GM23338 (cell line): Measurements from ENCODE around the gene SH3PXD2B. TPM values are rescaled to one million over a fixed set of nuclear protein-coding genes. Genes with fewer than 3 reads are reported as not detected.

Source experiments
- ATAC-seq: fragments of 200-7000 bp; cut with Tn5 transposase; 3 replicates; pipeline ENCODE4 v1.9.1; 2020
- DNase-seq: peaks from one replicate; pipeline ENCODE4 v3.0.0-alpha.2; 2015; ENCODE audit warnings: low spot score
- H2AFZ ChIP-seq: fragments of 200-600 bp; sonication (generic); 2 replicates; pipeline ENCODE4 v1.8.0; 2016; ENCODE audit warnings: antibody characterized with exemption, mild to moderate bottlenecking, moderate library complexity
- H3F3A ChIP-seq: fragments of 200-600 bp; sonication (generic); replicated peaks from 2 replicates; pipeline ENCODE4 v1.8.0; 2017; ENCODE audit warnings: antibody characterized with exemption, mixed run types, low read depth
- H3K27ac ChIP-seq: fragments of 200-600 bp; sonication (generic); 2 replicates; pipeline ENCODE4 v1.6.1; 2016; ENCODE audit warnings: low read depth
- H3K27me3 ChIP-seq: fragments of 200-600 bp; sonication (generic); 2 replicates; pipeline ENCODE4 v1.8.0; 2016; ENCODE audit warnings: mild to moderate bottlenecking, mixed run types, moderate library complexity; ENCODE audit not compliant: insufficient read depth
- H3K36me3 ChIP-seq: fragments of 200-600 bp; sonication (generic); 2 replicates; pipeline ENCODE4 v1.8.0; 2016; ENCODE audit warnings: mild to moderate bottlenecking; ENCODE audit not compliant: insufficient read depth
- H3K4me1 ChIP-seq: fragments of 200-600 bp; sonication (generic); 2 replicates; pipeline ENCODE4 v1.8.0; 2016; ENCODE audit warnings: mild to moderate bottlenecking, moderate library complexity; ENCODE audit not compliant: insufficient read depth
- H3K4me2 ChIP-seq: fragments of 200-600 bp; sonication (generic); 2 replicates; pipeline ENCODE4 v1.7.1; 2017; ENCODE audit warnings: mixed run types
- H3K4me3 ChIP-seq: fragments of 200-600 bp; sonication (generic); 2 replicates; pipeline ENCODE4 v1.6.1; 2016; ENCODE audit warnings: mixed run types
- H3K79me2 ChIP-seq: fragments of 200-600 bp; sonication (generic); replicated peaks from 2 replicates; pipeline ENCODE4 v1.8.0; 2017; ENCODE audit warnings: mild to moderate bottlenecking; ENCODE audit not compliant: insufficient read depth
- H3K9me2 ChIP-seq: fragments of 200-600 bp; sonication (generic); 2 replicates; pipeline ENCODE4 v1.8.0; 2017; ENCODE audit not compliant: insufficient read depth
- H4K20me1 ChIP-seq: fragments of 200-600 bp; sonication (generic); replicated peaks from 2 replicates; pipeline ENCODE4 v1.8.0; 2017; ENCODE audit warnings: mild to moderate bottlenecking; ENCODE audit not compliant: insufficient read depth
- H3K27ac Mint-ChIP-seq: 2 replicates; pipeline ENCODE4 v1.8.0; 2020; ENCODE audit warnings: inconsistent platforms, mild to moderate bottlenecking, moderate library complexity, mixed read lengths
- H3K27me3 Mint-ChIP-seq: 3 replicates; pipeline ENCODE4 v1.8.0; 2022; ENCODE audit warnings: low read depth, mild to moderate bottlenecking, moderate library complexity, mixed read lengths, inconsistent platforms; ENCODE audit not compliant: insufficient read depth, poor library complexity
- H3K36me3 Mint-ChIP-seq: 3 replicates; pipeline ENCODE4 v1.8.0; 2021; ENCODE audit warnings: low read depth, mild to moderate bottlenecking, inconsistent platforms, moderate library complexity, mixed read lengths
- H3K4me1 Mint-ChIP-seq: 3 replicates; pipeline ENCODE4 v1.8.0; 2020; ENCODE audit warnings: mild to moderate bottlenecking, inconsistent platforms, mixed read lengths
- H3K4me3 Mint-ChIP-seq: 3 replicates; pipeline ENCODE4 v1.8.0; 2021; ENCODE audit warnings: moderate library complexity, mild to moderate bottlenecking, inconsistent platforms, mixed read lengths
- H3K9me3 Mint-ChIP-seq: 3 replicates; pipeline ENCODE4 v1.8.0; 2020; ENCODE audit warnings: moderate library complexity, mild to moderate bottlenecking, inconsistent platforms, mixed read lengths
- CREB1 ChIP-seq: fragments of 250-450 bp; sonication (Bioruptor Pico); IDR thresholded peaks from 2 replicates; pipeline ENCODE4 v1.5.0; 2020; ENCODE audit warnings: low read depth, mild to moderate bottlenecking, moderate library complexity
- CTCF ChIP-seq, 2 experiments: fragments of 200-600 bp in 1 of 2; sonication (generic) in 1 of 2; conservative IDR thresholded peaks; 2 replicates each; pipeline versions ENCODE4 v1.5.1 to v1.6.1; 2016 to 2017; ENCODE audit warnings: antibody characterized with exemption in 2 of 2, low read depth in 2 of 2, mild to moderate bottlenecking in 2 of 2, moderate library complexity in 1 of 2
- ETS1 ChIP-seq: IDR thresholded peaks from 2 replicates; pipeline ENCODE4 v1.6.1; 2016; ENCODE audit warnings: antibody characterized with exemption
- EZH2 ChIP-seq: fragments of 200-600 bp; sonication (generic); IDR thresholded peaks from one replicate; pipeline ENCODE4 v1.8.0; 2017; ENCODE audit warnings: antibody characterized with exemption, mild to moderate bottlenecking, low read depth; ENCODE audit not compliant: unreplicated experiment
- EZH2phosphoT487 ChIP-seq: fragments of 200-600 bp; sonication (generic); IDR thresholded peaks from one replicate; pipeline ENCODE4 v1.8.1; 2018; ENCODE audit warnings: antibody characterized with exemption; ENCODE audit not compliant: unreplicated experiment
- JUNB ChIP-seq: IDR thresholded peaks from one replicate; pipeline ENCODE4 v1.6.1; 2016; ENCODE audit warnings: antibody characterized with exemption; ENCODE audit not compliant: unreplicated experiment
- NANOG ChIP-seq: IDR thresholded peaks from 2 replicates; pipeline ENCODE4 v1.6.1; 2016; ENCODE audit warnings: antibody characterized with exemption, borderline replicate concordance
- POLR2AphosphoS5 ChIP-seq: IDR thresholded peaks from 2 replicates; pipeline ENCODE4 v1.6.1; 2016; ENCODE audit warnings: antibody characterized with exemption, low read depth
- REST ChIP-seq: IDR thresholded peaks from one replicate; pipeline ENCODE4 v1.6.1; 2018; ENCODE audit warnings: antibody characterized with exemption; ENCODE audit not compliant: unreplicated experiment
- ZNF114 ChIP-seq: fragments of 250-450 bp; sonication (Bioruptor Pico); IDR thresholded peaks from 2 replicates; pipeline ENCODE4 v1.5.0; 2020; ENCODE audit warnings: mild to moderate bottlenecking, moderate library complexity
- ZNF331 ChIP-seq: fragments of 250-450 bp; sonication (Bioruptor Pico); IDR thresholded peaks from 2 replicates; pipeline ENCODE4 v1.5.0; 2020; ENCODE audit warnings: low read depth, mild to moderate bottlenecking, moderate library complexity
- polyA plus RNA-seq: library from polyadenylated mRNA; unstranded; fragments of >200 nt; fragmentation: Nextera tagmentation; extraction: Ambion mirVana; gene quantifications from 2 replicates; pipeline ENCODE4 v1.2.1, GENCODE V29; 2016
- total RNA-seq: library from RNA; depleted of rRNA; stranded (reverse); fragments of >200 nt; shearing (Covaris generic); gene quantifications from 2 replicates; pipeline ENCODE4 v1.2.3, GENCODE V29; 2014

SH3PXD2B gene
- total and polyA plus RNA-seq, 2 experiments from 2014 or later: 40.2 to 52.5 TPM

- TF ChIP-seq JUNB (no peak), ZNF114 (CRISPR knock-in tag) (no peak), ZNF331 (CRISPR knock-in tag) (no peak)
Measured at GRCh38 chr5:172497591-172498255, 43.4 kb upstream of the SH3PXD2B start (continued).

GRCh38 chr5:172496671-172497371 lies 42.5 kb upstream of the SH3PXD2B start:
- Histone ChIP-seq H3K4me1 (no peaks in the 10 kb centered on the region), H3K36me3 (no peaks in the 10 kb centered on the region), H4K20me1 (no peaks in the 10 kb centered on the region), H3K27ac (no peak overlapping the region), H3K4me3 (no peak overlapping the region), H3K9me2 (no peaks in the 10 kb centered on the region), H3K79me2 (no peaks in the 10 kb centered on the region), H2AFZ (no peak overlapping the region), H3F3A (no peaks in the 10 kb centered on the region), H3K4me2 (no peak overlapping the region), H3K27me3 (no peaks in the 10 kb centered on the region)
- Mint-ChIP-seq H3K4me1 (no peaks in the 10 kb centered on the region), H3K36me3 (no peaks in the 10 kb centered on the region), H3K4me3 (no peak overlapping the region), H3K9me3 (no peaks in the 10 kb centered on the region), H3K27me3 (peaks cover 9% of the 10 kb centered on the region), H3K27ac (no peak overlapping the region)
- ATAC-seq (no peak), DNase-seq (no peak)
- no peak for TF ChIP-seq ZNF114 (CRISPR knock-in tag)
- no peak for TF ChIP-seq REST
- no peak for TF ChIP-seq CREB1 (CRISPR knock-in tag)
- TF ChIP-seq NANOG: no peak
- no peak for TF ChIP-seq ZNF331 (CRISPR knock-in tag)
- TF ChIP-seq CTCF (conservative IDR thresholded peaks at IDR 0.05; ENCODE audit: low read depth in 2 of 2): no peak
- no peak for TF ChIP-seq EZH2phosphoT487
- no peak for TF ChIP-seq ETS1
- no peak for TF ChIP-seq POLR2AphosphoS5
- TF ChIP-seq EZH2: no peak
